Activated naive CD8-positive, alpha-beta T cell treated with anti-CD3 and anti-CD28 coated beads, Interleukin-2, amount 10 ng/mL, durations not matched to agents 7 days and 5 days (primary cell): ENCODE results near the gene ACAD8. TPM values are rescaled to one million over a fixed set of nuclear protein-coding genes. Genes with fewer than 3 reads are reported as not detected.

Source experiments
- ATAC-seq: fragments of 150-1000 bp; cut with Tn5 transposase; one replicate; pipeline ENCODE4 v1.10.0; 2021; ENCODE audit warnings: low read depth, moderate library complexity
- POLR2A ChIA-PET: fragments of 350-600 bp; sonication (Branson Sonifier 250); formaldehyde crosslinking; loops from one replicate; lab custom pipeline; 2021; ENCODE audit warnings: antibody characterized with exemption; lab: Charles Lee
- DNase-seq: peaks from one replicate; pipeline ENCODE4 v3.0.0; 2021
- H3K27ac Mint-ChIP-seq: one replicate; pipeline ENCODE4 v1.8.0; 2022; ENCODE audit warnings: mild to moderate bottlenecking, mixed read lengths
- H3K27me3 Mint-ChIP-seq: one replicate; pipeline ENCODE4 v1.8.0; 2022; ENCODE audit warnings: mild to moderate bottlenecking, moderate library complexity, mixed read lengths
- H3K36me3 Mint-ChIP-seq: one replicate; pipeline ENCODE4 v1.8.0; 2021; ENCODE audit warnings: mild to moderate bottlenecking, mixed read lengths
- H3K4me1 Mint-ChIP-seq: one replicate; pipeline ENCODE4 v1.8.0; 2021; ENCODE audit warnings: mixed read lengths
- H3K4me3 Mint-ChIP-seq: one replicate; pipeline ENCODE4 v1.8.0; 2022; ENCODE audit warnings: mild to moderate bottlenecking, moderate library complexity, mixed read lengths
- H3K9me3 Mint-ChIP-seq: one replicate; pipeline ENCODE4 v1.8.0; 2021; ENCODE audit warnings: mixed read lengths
- total RNA-seq, 2 experiments: library from RNA; stranded (reverse); gene quantifications; one replicate each; pipeline ENCODE4 v1.2.3, GENCODE V29; 2021

ACAD8 gene
- total RNA-seq, 2 experiments from 2014 or later, result 29.0 to 29.5 TPM

DNA sequence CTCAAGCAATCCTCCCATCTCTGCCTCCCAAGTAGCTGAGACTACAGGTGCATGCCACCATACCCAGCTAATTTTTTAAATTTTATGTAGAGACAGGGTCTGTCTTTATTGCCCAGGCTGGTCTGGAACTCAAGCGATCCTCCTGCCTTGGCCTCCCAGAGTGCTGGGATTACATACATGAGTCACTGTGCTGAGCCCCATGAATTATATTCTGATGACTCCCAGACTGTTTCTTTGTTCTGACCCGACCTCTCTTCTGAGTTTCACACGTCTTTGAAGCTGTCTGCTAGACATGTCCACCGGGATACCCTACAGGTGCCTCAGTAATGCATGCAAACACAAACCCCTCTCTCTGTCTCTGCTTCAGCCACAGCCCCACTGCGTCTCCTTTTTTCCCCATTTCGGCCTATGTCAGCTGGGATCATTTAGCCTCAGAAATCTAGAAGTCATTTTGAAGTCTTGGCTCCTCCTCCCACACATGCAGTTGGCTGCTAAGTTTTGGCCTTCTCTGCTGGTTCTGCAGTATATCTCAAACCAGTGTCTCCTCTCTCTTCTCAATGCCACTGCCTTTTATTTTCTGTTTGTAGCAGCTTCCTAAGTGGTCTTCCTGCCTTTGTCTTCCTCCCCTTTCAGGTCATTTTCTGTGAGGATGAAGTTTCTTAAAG lies 24.1 kb upstream of the ACAD8 start:
- H3K27me3 Mint-ChIP-seq, result no peaks in the 10 kb centered on the region
- no peaks in the 10 kb centered on the region for H3K9me3 Mint-ChIP-seq
- POLR2A ChIA-PET, result interaction anchor here (0.8 to 1.2 kb wide), 4 partner anchors 9 to 47 kb away, joined by 3 to 5 read pairs (median 3); partner anchors contain the start of genes ACAD8, GLB1L3 and THYN1
- DNase-seq, result no peak
- no peak overlapping the region for H3K27ac Mint-ChIP-seq
- no peak for ATAC-seq
- H3K4me1 Mint-ChIP-seq, result peaks cover 62% of the 10 kb centered on the region
- peaks cover 9% of the 10 kb centered on the region for H3K36me3 Mint-ChIP-seq
- H3K4me3 Mint-ChIP-seq, result peak overlapping the region; percentile 35

DNA sequence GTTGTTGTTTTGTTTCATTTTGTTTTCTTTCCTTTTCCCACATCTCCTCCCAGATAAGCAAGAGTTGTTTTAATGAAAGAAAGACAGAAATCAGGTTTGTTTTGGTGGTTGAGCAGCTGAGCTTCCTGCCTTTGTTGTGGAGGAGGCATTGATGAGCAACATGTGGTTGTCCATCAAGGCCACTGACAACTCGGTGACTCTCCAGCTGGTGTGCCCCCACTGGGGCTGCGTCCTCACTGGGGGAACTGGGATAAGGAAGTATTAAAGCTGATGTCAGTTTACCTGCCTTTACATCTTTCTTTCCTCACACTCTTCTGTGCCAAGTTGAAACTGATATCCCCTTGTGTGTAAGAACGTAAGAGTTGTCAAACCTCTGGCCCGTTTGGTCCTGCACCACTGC lies 23.0 kb upstream of the ACAD8 start:
- Mint-ChIP-seq H3K4me1 (peaks cover 62% of the 10 kb centered on the region), H3K27ac (no peak overlapping the region), H3K4me3 (peak overlapping the region; percentile 35), H3K36me3 (peaks cover 9% of the 10 kb centered on the region), H3K9me3 (no peaks in the 10 kb centered on the region), H3K27me3 (no peaks in the 10 kb centered on the region)
- POLR2A ChIA-PET, result interaction anchor here (0.6 to 1.2 kb wide), 2 partner anchors 21 to 23 kb away, joined by 3 read pairs; partner anchors contain the start of gene ACAD8
- no peak for ATAC-seq
- no peak for DNase-seq

- Mint-ChIP-seq H3K27ac (peak overlapping the region; percentile 6), H3K9me3 (no peaks in the 10 kb centered on the region), H3K4me3 (no peak overlapping the region), H3K27me3 (no peaks in the 10 kb centered on the region), H3K4me1 (peaks cover 46% of the 10 kb centered on the region), H3K36me3 (peaks cover 8% of the 10 kb centered on the region)
- ATAC-seq, result no peak
- no peak for DNase-seq
- POLR2A ChIA-PET, result interaction anchor here (3.5 kb wide), 1 partner anchor 8 kb away, joined by 20 read pairs; the partner anchor contains the start of genes NCAPD3 and VPS26B
These were observed 21.3 kb upstream of the ACAD8 start for GRCh38 chr11:134231958-134232659.

- Mint-ChIP-seq H3K4me1 (peaks cover 31% of the 10 kb centered on the region), H3K36me3 (peaks cover 10% of the 10 kb centered on the region), H3K27ac (no peak overlapping the region), H3K9me3 (no peaks in the 10 kb centered on the region), H3K27me3 (no peaks in the 10 kb centered on the region), H3K4me3 (no peak overlapping the region)
- ATAC-seq (no peak), DNase-seq (no peak)
- POLR2A ChIA-PET, result interaction anchor here (3.5 kb wide), 1 partner anchor 9 kb away, joined by 20 read pairs; the partner anchor contains the start of genes NCAPD3 and VPS26B
These were observed 19.6 kb upstream of the ACAD8 start for GRCh38 chr11:134233729-134234179.

DNA sequence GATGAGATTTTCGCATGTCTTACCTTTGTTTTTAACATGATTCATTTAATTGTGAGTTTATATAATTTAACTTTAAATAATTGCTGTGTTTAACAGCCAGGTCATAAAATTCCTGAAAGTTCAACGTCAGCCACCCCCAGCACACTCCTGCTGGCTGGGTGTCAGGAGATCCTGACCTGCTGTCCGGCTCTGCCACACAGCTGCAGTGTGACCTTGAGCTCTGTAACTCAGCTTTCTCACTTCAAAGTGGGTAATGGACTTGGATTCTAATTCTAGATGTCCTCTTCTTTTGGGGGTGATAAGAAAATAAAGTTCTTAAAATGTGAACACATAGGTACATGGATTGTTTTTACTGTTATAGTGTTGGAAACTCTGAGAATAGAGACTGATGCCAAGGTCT lies 18.0 kb upstream of the ACAD8 start:
- no peak for ATAC-seq
- no peak overlapping the region for H3K4me3 Mint-ChIP-seq
- H3K4me1 Mint-ChIP-seq, result peaks cover 16% of the 10 kb centered on the region
- H3K36me3 Mint-ChIP-seq, result peaks cover 10% of the 10 kb centered on the region
- H3K9me3 Mint-ChIP-seq, result no peaks in the 10 kb centered on the region
- no peak for DNase-seq
- no peak overlapping the region for H3K27ac Mint-ChIP-seq
- H3K27me3 Mint-ChIP-seq, result no peaks in the 10 kb centered on the region
- POLR2A ChIA-PET, result interaction anchor here (0.6 kb wide), 1 partner anchor 38 kb away, joined by 4 read pairs; no protein-coding TSS in a partner anchor

- H3K9me3 Mint-ChIP-seq, result no peaks in the 10 kb centered on the region
- ATAC-seq, result no peak
- DNase-seq, result no peak
- no peaks in the 10 kb centered on the region for H3K27me3 Mint-ChIP-seq
- peaks cover 10% of the 10 kb centered on the region for H3K36me3 Mint-ChIP-seq
- H3K27ac Mint-ChIP-seq, result peak overlapping the region; percentile 9
- POLR2A ChIA-PET, result interaction anchor here (1.1 kb wide), 1 partner anchor 12 kb away, joined by 3 read pairs; no protein-coding TSS in a partner anchor
- peaks cover 9% of the 10 kb centered on the region for H3K4me1 Mint-ChIP-seq
- no peak overlapping the region for H3K4me3 Mint-ChIP-seq
These were observed 16.4 kb upstream of the ACAD8 start for GRCh38 chr11:134236834-134237556.

DNA sequence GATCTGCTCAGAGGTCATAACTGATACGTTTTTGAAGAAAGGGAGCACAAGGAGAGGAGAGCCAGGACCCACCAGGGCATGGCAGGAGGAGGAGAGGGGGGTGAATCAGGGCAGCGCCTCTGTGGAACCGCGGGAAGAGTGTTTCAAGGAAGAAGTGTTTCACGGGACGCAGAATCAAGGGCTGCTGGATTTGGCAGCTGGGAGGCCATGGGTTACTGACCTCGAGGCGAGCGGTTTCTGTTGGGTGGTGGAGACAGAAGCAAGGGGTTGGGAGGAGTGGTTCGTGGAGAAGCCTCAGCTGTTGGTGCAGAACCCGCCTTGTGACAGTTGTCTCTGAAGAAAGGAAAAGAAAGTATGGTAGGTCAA lies 15.8 kb upstream of the ACAD8 start:
- Mint-ChIP-seq H3K27me3 (no peaks in the 10 kb centered on the region), H3K9me3 (no peaks in the 10 kb centered on the region), H3K27ac (peak overlapping the region; percentile 9), H3K36me3 (peaks cover 10% of the 10 kb centered on the region), H3K4me1 (peaks cover 4% of the 10 kb centered on the region), H3K4me3 (no peak overlapping the region)
- ATAC-seq (no peak), DNase-seq (no peak)
- POLR2A ChIA-PET, result interaction anchor here (0.7 to 1.1 kb wide), 2 partner anchors 12 to 16 kb away, joined by 3 read pairs; partner anchors contain the start of genes ACAD8 and THYN1

DNA sequence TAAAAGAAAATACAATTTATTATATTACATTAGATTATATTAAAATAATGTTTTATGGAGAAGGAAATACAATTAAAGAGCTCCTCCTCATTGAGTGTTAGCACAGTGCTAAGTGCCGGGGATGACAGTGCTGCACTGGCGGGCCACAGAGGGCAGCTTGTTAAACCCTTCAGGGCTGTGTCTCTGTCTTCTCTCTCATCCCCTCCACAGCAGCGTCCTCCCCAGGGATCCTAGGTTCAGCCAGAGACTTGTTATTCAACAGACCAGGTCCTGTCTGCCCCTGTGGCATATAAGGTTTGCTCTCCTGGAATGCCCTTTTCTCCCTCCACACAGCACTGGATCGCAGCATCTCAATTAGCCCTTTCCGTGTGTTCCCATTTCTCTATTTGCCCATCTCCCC lies 14.4 kb upstream of the ACAD8 start:
- H3K27me3 Mint-ChIP-seq, result no peaks in the 10 kb centered on the region
- DNase-seq (no peak), ATAC-seq (no peak)
- no peaks in the 10 kb centered on the region for H3K9me3 Mint-ChIP-seq
- H3K27ac Mint-ChIP-seq, result no peak overlapping the region
- POLR2A ChIA-PET, result interaction anchor here (1.1 to 1.5 kb wide), 2 partner anchors 10 to 13 kb away, joined by 3 read pairs; no protein-coding TSS in a partner anchor
- H3K4me3 Mint-ChIP-seq, result no peak overlapping the region
- peaks cover 9% of the 10 kb centered on the region for H3K36me3 Mint-ChIP-seq
- H3K4me1 Mint-ChIP-seq, result no peaks in the 10 kb centered on the region

DNA sequence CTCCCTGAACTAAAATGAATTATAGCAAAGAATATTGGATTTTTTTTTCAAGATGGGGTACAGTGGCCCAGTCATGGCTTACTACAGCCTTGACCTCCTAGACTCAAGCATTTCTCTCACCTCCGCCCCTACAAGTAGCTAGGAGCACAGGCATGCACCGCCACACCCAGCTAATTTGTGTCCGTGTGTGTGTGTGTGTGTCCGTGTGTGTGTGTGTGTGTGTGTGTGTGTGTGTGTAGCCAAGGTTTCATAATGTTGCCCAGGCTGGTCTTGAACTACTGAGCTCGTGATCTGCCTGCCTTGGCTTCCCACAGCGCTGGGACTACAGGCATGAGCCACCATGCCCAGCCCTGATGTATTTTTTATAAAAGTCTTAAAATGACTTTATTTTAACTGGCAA lies 12.8 kb upstream of the ACAD8 start:
- Mint-ChIP-seq H3K9me3 (no peaks in the 10 kb centered on the region), H3K4me3 (no peak overlapping the region), H3K4me1 (peaks cover 3% of the 10 kb centered on the region), H3K27ac (no peak overlapping the region), H3K36me3 (peaks cover 11% of the 10 kb centered on the region), H3K27me3 (no peaks in the 10 kb centered on the region)
- ATAC-seq (no peak), DNase-seq (no peak)
- POLR2A ChIA-PET, result no interaction called here

- H3K27me3 Mint-ChIP-seq, result no peaks in the 10 kb centered on the region
- H3K4me3 Mint-ChIP-seq, result no peak overlapping the region
- no peaks in the 10 kb centered on the region for H3K9me3 Mint-ChIP-seq
- no peak overlapping the region for H3K27ac Mint-ChIP-seq
- ATAC-seq (no peak), DNase-seq (no peak)
- peaks cover 3% of the 10 kb centered on the region for H3K4me1 Mint-ChIP-seq
- peaks cover 8% of the 10 kb centered on the region for H3K36me3 Mint-ChIP-seq
- POLR2A ChIA-PET, result no interaction called here
These were observed 11.0 kb upstream of the ACAD8 start for GRCh38 chr11:134242376-134242775.

- Mint-ChIP-seq H3K9me3 (no peaks in the 10 kb centered on the region), H3K4me1 (peaks cover 3% of the 10 kb centered on the region), H3K27ac (no peak overlapping the region), H3K27me3 (no peaks in the 10 kb centered on the region), H3K4me3 (no peak overlapping the region), H3K36me3 (peaks cover 8% of the 10 kb centered on the region)
- ATAC-seq (no peak), DNase-seq (no peak)
- POLR2A ChIA-PET, result interaction anchor here (1.4 kb wide), 1 partner anchor 19 kb away, joined by 7 read pairs; the partner anchor contains the start of genes NCAPD3 and VPS26B
These were observed 9.5 kb upstream of the ACAD8 start for GRCh38 chr11:134243913-134244312.

GRCh38 chr11:134244593-134244992 lies 8.8 kb upstream of the ACAD8 start:
- Mint-ChIP-seq H3K9me3 (no peaks in the 10 kb centered on the region), H3K36me3 (peaks cover 8% of the 10 kb centered on the region), H3K4me1 (peaks cover 6% of the 10 kb centered on the region), H3K27me3 (no peaks in the 10 kb centered on the region), H3K27ac (peak overlapping the region; percentile 50), H3K4me3 (no peak overlapping the region)
- DNase-seq (no peak), ATAC-seq (peak; percentile 57)
- POLR2A ChIA-PET, result interaction anchor here (1.4 kb wide), 1 partner anchor 20 kb away, joined by 7 read pairs; the partner anchor contains the start of genes NCAPD3 and VPS26B

- POLR2A ChIA-PET, result interaction anchor here (0.6 to 1.4 kb wide), 2 partner anchors 20 to 338 kb away, joined by 5 to 7 read pairs; partner anchors contain the start of genes NCAPD3 and VPS26B
- no peaks in the 10 kb centered on the region for H3K27me3 Mint-ChIP-seq
- H3K4me1 Mint-ChIP-seq, result peaks cover 6% of the 10 kb centered on the region
- H3K27ac Mint-ChIP-seq, result no peak overlapping the region
- no peak overlapping the region for H3K4me3 Mint-ChIP-seq
- DNase-seq (no peak), ATAC-seq (no peak)
- peaks cover 5% of the 10 kb centered on the region for H3K36me3 Mint-ChIP-seq
- no peaks in the 10 kb centered on the region for H3K9me3 Mint-ChIP-seq
These were observed 7.9 kb upstream of the ACAD8 start for GRCh38 chr11:134245434-134245833.
